OCI-LY3 (cell line): ENCODE measurements around the gene SCAMP3.

ENCODE experiments used
- EZH2phosphoT487 ChIP-seq: fragments of 200-600 bp; shearing (Covaris generic); IDR thresholded peaks from 2 replicates; pipeline ENCODE4 v1.6.1; 2018; ENCODE audit warnings: antibody characterized with exemption, mixed run types, low read depth
- TF ChIP-seq, protein P1 (sequence below): fragments of 200-600, 300-600 bp; sonication (generic); IDR thresholded peaks from 2 replicates; pipeline ENCODE4 v1.5.1; 2014; ENCODE audit warnings: antibody characterized with exemption, low read length, low read depth

DNA sequence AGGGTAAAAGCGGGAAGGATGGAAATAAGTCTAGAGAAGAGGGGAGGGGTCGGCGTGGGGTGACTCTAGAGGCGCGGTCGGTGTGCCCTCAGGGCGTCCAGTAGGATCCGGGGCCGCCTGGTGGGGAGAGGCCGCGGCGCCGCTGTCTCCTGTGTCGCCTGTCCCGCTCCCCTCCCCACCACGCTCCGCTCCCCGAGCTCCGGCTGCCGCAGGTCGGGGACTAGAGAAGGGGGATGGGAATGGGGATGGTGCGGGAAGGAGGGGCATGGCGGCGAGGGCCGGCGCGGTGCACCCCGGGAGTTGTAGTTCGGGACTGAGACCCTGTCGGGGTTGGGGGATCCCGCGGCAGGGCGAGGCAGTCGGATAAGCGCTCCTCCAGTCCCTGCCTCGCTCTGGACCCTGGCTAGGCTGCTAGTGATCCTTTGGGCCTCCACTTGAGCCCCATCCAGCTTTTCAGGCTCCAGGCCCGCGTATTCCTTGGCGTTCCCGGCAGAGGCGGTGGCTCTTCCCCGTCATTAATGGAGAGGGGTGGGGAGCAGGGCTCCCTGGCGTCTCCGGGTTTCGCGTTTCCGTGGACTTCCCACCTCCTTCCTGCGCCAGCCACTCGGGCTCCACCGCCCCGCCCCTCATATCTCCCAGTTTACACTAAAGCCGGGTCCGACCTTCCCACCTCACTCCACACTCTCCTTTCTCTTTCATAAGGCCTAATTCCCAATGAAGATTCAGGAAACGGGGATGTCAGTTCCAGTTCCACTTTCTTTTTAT is 6.7 kb downstream of the SCAMP3 start, which contains the start of gene ENTREP3:
- TF ChIP-seq, protein P1, sequence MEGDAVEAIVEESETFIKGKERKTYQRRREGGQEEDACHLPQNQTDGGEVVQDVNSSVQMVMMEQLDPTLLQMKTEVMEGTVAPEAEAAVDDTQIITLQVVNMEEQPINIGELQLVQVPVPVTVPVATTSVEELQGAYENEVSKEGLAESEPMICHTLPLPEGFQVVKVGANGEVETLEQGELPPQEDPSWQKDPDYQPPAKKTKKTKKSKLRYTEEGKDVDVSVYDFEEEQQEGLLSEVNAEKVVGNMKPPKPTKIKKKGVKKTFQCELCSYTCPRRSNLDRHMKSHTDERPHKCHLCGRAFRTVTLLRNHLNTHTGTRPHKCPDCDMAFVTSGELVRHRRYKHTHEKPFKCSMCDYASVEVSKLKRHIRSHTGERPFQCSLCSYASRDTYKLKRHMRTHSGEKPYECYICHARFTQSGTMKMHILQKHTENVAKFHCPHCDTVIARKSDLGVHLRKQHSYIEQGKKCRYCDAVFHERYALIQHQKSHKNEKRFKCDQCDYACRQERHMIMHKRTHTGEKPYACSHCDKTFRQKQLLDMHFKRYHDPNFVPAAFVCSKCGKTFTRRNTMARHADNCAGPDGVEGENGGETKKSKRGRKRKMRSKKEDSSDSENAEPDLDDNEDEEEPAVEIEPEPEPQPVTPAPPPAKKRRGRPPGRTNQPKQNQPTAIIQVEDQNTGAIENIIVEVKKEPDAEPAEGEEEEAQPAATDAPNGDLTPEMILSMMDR = no peak
- TF ChIP-seq EZH2phosphoT487 = no peak
